NCI-H2196 treated with DMSO at 0.1 percent for 48 hours (cell line): ENCODE data around the gene SRRM2.
"Not testable (repeated sequence)": the region's sequence is repeated elsewhere in the genome, so short reads cannot be mapped to it uniquely, and the experiment has no call there.

ENCODE experiments used
- DNase-seq: peaks from one replicate; lab custom pipeline; 2025; ENCODE audit not compliant: unreplicated experiment; lab: John Stamatoyannopoulos, UW

SRRM2 gene

DNA sequence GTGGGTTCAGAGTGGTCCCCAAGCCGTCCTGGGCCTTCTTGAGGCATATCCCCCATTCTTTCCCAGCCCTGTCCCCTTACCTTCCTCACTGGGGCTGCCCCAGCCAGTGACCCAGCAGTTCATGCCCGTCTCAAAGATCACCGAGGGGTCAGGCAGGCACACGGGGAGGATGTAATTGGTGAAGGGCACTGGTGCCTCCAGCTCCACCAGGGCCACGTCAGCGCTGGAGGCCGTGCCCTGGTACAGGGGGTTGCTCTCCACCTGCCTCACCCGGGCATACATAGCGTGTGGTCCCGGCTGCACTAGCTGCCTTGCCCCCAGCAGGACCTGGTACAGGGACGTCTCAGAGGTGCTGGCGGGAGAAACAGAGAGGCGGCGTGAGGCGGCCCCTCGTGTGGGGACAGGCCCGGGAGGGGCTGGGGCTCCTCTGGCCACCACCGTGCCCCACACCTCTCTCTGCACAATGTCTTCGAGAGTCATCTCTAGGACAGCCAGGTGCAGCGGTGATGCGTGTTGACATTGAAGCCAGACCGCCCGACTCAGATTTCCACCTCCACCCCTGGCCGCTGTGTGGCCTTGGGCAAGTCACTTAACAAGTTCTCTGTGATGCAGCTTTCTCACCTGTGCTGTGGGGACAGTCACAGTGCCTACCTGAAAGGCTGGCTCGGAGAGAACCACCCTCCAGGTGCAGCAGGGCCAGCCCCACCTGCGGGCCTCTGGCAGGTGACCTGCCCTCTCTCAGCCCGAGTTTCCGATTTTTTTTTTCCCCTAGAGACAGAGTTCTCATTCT, 38.3 kb upstream of the SRRM2 start:
- DNase-seq, result no peak

GRCh38 chr16:2715064-2715463, 37.4 kb upstream of the SRRM2 start:
- no peak for DNase-seq

DNA sequence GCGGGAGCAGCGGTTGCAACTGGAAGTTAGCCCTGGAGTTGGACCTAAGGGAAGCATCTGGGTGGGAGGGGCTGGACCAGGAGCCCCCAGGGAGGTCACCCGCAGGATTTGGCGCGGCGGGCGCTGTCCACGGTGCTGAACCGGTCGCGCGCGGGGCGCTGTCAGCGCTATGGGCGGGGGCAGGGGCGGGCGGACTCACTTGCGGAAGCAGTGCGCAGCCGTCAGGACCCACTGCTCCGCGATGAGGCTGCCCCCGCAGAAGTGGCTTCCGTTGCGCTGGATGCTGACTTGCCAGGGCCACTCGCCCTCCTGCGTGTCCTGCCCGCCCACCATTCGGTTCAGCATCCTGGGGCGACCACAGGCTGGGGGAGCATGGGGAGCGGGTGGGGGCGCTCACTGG, 36.9 kb upstream of the SRRM2 start:
- no peak for DNase-seq

DNA sequence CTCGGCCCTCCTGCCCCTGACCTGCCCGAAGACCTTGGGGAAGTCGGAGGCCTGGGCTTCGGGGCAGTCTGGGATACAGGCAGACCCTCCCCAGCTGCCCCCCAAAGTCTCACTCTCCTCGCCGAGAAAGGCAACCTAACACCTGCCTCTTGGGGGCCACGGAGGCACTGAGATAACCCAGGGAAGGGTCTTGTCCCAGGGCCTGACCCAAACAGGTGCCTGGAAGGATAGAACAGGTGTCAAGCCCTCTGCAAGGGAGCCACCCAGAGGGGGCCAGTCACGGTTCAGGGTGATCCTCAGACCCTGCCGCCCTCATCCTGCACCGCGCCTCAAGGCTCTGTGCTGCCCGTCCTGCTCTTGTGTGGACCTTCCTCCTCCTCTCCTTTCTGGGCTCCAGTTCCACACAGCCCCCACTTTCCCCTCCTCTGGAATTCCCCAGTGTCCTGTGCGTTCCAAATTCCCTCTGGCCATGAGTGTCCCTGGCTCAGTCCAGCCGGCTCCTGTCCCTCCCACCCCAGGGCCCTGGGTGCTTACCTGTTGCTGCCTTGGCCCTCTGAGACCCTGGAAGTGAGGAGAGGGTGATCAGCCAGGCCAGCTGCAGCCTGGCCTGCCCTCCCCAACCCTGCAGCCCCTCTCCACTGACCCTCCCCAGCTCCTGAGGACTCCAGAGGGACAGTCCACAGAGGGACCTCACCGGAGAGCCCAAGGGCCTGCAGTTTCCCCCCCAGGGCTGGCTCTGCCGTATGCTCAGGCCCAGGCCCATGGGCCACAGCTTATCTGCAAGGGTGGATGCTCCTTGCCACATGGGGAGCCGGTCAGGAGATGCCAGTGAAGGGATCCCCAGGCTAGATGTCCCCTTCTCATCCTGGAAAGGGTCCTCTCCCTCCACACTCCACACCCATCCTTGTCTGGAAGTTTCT, 36.2 kb upstream of the SRRM2 start:
- no peak for DNase-seq

- DNase-seq, result no peak
These were observed 35.5 kb upstream of the SRRM2 start for GRCh38 chr16:2716948-2717347.

DNA sequence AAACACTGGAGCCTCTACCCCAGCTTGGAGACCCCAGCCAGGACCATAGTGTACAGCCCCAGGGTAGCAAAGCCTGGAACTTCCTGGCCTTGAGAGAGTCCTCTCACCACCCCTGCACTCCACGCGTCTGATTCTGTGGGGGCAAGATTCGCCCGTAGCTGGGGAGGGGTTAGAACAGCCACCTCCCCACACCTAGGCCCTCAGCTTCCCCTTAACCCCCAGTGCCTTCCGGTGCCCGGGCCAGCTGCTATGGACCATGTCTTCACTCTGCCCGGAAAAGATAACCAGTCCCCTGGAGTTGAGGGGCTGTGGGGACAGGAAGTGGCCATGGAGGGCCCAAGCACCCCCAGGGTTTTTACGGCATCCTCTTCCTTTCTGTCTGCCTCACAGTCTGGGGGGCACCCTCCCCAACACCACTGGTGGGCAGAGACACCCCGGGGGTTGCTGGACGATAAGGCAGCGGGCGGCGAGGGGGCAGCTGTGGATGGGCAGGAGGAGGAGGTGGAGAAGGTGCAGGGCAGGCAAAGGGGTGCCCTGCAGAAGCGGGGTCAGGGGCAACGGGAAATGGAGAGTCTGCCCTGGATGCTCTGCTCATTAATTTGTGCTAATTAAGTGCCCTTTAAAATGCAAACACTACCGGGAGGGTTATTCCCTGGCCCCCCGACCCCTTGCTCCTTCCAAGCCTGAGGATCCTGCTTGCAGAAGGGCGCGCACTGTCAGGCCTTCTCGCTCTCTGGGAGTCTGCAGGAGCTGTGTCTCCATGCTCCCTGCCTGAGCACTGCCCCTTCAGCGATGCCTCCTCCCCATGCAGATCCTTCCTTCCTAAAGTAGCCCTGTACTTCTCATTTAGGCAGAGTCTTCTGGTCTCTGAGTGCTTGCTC, 34.8 kb upstream of the SRRM2 start:
- no peak for DNase-seq

- DNase-seq, result no peak
These were observed 32.9 kb upstream of the SRRM2 start for GRCh38 chr16:2719328-2720063.

DNA sequence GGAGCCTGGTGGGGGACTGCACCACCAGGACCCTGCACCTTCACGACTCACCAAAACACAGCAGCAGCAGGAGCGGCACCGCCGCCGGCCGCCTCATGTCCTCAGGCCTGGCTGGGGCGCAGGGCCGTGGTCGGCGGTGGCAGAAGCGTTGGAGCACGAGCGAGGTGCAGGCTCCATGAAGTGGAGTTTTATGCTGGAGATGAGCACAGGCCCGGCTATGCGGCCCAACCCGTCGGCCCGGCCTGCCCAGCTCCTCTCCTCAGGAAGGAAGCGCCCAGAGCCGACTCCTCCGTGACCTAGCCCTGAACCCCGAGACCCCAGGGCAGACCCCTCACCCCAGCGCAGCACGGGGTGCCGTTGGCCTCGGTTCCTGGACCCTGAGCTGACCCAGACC, 32.4 kb upstream of the SRRM2 start, which contains the start of gene PRSS27:
Gene PRSS27 (minus strand): TSS at position 161 of the 394 bp plus-strand sequence. CDS start 64 bp downstream, at position 97.
- no peak for DNase-seq

DNA sequence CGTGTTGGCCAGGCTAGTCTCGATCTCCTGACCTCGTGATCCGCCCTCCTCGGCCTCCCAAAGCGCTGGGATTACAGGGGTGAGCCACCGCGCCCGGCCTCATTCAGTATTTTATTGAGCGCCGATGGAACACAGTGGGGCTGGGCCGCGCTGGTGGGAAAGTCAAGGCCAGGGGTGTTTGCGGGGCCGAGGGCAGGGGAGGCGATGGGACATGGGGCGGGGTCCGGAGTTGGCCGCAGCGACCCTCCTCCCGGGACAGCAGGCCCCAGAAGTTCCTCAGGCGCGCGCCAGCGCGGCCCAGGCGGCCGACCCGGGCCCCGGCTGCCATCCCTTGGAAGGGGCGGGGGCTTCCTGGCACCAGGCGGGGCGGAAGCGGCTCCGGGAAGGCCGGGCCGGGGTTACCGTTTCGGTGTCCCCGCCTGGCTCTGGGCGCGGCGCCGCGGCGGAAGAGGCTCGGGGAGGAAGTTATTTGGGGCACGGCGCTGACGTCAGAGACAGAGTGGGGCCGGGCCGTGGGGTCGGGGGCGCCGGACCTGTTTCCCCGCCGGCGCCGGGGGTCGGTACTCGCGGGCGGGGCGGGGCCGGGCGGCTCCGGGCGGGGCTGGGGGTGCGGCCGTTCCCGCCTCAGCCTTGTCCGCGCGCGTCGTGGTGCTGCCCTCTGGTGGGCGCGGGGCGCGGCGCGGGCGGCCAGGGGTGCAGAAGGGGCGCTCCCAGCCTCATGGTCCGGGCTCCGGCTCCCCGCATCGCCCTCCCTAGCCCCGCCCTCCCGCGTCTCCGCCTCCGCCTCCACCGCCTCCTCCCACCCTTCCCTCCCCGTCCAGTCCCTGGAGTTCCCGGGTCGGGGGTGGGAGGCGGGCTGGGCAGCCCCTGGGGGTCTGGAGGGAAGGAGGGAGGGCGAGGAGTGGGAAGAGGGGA, 31.5 kb upstream of the SRRM2 start:
- DNase-seq, result peak; percentile 83

- DNase-seq, result not testable (repeated sequence)
These were observed 30.7 kb upstream of the SRRM2 start for GRCh38 chr16:2721634-2722173.

DNA sequence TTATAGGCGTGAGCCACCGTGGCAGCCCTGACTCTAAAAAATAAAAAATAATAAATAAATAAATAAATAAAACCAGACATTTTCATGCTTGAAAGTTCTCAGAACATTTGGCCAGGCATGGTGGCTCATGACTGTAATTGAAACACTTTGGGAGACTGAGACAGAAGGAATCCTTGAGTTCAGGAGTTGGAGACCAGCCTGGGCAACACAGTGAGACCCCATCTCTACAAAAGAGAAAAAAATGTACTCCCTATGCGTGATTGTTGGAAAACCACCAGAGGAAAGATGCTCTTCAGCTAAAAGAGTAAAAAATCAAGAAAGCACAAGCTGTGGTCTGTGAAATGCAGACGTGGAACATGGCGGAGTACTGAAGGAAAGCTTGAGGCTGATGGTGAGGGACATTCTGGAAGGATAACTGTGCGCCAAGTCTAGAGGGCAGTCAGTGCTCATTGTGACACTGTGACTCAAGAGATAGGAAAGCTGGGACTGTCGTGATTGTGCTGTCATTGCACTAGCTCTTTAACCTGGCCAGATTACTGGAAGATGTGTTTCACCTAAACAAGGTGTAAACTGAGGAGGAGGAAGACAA, 28.3 kb upstream of the SRRM2 start:
- no peak for DNase-seq

DNA sequence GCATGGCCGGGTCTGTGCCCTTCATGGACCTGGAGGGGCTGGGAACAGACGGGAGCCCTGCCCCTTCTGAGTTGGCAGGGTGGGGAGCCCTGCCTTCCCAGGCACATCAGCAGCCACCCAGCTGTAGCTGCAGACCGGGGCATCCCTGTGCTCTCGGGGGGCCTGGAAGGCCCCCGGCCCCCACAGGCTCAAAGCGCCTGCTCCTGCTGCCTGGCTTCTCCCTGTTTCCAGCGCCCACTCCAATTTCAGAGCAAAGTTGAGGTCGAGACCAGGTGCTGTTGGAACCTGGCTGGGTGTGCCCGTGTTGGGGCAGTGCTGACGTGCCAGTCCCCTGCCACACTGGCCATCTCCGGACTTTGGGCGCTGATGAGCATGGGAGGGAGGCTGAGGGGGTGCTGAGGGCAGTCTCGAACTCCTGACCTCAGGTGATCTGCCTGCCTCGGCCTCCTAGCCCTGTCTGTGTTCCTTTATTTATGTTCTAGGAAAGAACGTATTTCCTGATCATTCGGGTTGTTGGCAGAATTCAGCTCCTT, 27.6 kb upstream of the SRRM2 start:
- DNase-seq, result no peak

DNA sequence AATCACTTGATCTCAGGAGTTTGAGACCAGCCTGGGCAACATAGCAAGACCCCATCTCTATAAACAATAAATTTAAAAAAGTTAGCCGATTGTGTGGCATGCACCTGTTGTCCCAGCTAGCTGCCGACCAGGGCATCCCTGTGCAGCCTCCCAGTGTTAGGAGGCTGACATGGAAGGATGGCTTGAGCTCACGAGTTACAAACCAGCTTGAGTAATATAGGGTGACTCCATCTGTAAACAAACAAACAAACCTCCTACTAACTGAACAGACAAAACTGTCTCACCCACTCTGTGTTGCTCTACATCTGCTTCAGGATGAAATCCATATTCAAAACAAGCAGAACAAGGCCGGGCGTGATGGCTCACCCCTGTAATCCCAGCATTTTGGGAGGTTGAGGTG, 25.5 kb upstream of the SRRM2 start:
- no peak for DNase-seq

GRCh38 chr16:2728034-2728433, 24.4 kb upstream of the SRRM2 start:
- no peak for DNase-seq

DNA sequence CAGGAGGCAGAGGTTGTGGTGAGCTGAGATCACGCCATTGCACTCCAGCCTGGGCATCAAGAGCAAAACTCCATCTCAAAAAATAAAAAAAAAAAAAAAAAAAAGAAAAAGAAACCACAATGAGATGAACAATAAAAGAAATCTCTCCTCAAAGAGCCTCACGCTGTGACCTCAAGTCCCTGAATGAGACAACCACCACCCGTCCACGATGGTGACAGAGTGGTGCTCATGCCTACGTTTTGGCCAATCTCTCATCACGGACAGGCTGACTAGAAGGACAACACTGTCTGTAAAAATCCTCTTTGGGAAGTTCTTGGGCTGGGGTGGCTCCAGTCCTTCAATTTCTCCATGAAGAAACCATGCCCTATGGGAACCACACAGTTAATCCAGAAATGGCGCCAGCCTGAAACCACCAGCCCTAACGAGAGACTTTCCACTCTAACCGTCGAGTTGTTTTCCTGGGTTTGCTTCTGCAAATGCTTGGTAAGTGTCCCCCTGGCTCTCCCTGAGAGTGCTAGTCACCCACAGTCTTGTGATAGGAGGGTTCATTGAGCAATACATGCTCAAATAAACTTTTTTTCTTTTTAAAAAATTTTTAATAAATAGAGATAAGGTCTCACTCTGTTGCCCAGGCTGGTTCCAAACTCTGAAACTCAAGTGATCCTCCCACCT, 17.5 kb upstream of the SRRM2 start:
- no peak for DNase-seq

GRCh38 chr16:2736476-2737237, 15.8 kb upstream of the SRRM2 start:
- no peak for DNase-seq

DNA sequence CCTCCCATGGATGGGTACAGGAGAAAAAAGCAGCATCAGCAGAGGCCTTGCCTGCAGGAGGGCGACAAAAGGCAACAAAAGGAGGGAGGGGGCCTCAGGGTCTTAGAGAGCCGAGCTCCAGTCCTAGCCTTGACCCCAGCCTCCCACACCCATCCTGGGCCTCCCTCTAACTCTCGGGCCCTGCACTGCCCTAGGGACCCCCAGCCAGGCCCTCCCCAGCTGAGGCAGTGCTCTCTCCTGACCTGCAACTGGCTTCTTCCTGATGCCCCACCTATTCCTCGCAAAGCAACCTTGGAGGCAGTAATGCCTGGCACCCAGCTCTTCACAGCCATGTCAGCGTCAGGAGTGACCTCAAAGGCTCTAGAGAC, 15.2 kb upstream of the SRRM2 start:
- no peak for DNase-seq
